ENCODE results near the gene NACC2.

Gene NACC2, protein sequence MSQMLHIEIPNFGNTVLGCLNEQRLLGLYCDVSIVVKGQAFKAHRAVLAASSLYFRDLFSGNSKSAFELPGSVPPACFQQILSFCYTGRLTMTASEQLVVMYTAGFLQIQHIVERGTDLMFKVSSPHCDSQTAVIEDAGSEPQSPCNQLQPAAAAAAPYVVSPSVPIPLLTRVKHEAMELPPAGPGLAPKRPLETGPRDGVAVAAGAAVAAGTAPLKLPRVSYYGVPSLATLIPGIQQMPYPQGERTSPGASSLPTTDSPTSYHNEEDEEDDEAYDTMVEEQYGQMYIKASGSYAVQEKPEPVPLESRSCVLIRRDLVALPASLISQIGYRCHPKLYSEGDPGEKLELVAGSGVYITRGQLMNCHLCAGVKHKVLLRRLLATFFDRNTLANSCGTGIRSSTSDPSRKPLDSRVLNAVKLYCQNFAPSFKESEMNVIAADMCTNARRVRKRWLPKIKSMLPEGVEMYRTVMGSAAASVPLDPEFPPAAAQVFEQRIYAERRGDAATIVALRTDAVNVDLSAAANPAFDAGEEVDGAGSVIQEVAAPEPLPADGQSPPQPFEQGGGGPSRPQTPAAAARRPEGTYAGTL

DNA sequence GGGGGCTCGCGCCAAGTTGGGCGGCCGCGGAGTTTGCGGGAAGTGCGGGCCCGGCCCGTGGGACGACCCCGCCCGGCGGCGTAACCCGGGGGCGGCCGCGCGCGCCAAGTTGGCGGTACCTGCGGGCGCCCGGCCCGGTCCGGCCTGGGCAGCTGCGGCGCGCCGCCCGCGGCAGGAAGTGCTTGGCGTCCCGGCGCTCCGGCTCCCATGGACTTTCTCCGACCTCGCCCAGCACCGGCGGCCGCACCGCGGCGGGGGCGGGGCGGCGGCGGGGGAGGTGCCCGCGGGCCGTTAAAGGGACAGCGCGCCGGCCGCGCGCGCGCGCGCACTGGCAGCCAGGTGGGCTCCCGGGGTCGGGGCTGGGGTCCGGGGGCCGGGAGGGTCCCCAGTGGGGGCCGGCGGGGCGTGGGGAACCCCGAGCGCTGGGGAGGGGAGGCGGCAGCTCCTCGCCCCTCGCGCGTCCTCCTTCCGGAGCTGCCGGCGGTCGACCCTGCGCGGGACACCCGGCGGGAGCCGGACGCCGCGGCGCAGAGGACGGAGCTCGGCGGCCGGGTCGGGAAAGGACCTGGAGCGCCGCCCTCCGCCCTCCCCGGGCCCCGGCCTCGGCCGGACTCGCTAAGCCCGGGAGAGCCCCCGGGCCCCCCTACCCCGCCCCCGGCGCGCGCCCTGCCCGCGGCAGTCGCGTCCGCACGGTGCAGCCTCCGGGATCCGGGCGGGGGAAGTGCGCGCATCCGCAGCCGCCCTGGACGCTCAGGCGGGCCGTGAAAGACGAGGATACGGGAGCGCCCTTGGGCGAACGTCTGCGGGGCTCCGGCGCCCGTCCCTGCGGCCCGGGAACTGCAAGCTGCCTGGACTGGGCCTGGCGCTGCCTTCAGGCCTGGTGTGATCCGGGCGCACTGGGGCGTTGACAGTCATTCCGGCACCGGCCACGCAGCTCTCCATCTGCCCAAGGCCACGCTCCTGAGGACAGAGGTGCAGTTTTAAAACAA, at the start of gene NACC2:
Gene NACC2, minus strand, starts transcription at position 220 of the 989 bp plus-strand sequence. CDS start 44,768 bp downstream, outside the sequence.
- peak; percentile 90 for DNase-seq (ENCODE audit: low spot score)

DNA sequence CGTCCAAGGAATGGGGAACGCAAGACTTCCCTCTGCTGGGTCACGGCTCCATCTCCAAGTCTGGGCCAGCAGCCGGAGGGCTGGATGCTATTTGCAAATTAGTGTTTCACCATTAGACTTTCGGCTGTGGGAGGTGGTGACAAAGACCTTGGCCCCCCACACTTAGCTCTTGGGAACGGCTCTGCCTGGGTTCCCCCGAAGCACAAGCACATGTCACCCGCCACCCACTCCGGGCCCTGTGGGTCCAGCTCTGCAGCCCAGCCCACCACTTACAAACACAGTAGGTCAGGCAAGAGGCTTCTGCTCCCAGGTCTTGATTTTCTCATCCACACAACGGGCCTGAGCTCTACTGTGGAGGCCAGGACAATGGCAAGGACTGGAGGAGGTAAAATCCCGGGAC, 49.4 kb upstream of the NACC2 start:
- no peak for DNase-seq (ENCODE audit: low spot score)

DNA sequence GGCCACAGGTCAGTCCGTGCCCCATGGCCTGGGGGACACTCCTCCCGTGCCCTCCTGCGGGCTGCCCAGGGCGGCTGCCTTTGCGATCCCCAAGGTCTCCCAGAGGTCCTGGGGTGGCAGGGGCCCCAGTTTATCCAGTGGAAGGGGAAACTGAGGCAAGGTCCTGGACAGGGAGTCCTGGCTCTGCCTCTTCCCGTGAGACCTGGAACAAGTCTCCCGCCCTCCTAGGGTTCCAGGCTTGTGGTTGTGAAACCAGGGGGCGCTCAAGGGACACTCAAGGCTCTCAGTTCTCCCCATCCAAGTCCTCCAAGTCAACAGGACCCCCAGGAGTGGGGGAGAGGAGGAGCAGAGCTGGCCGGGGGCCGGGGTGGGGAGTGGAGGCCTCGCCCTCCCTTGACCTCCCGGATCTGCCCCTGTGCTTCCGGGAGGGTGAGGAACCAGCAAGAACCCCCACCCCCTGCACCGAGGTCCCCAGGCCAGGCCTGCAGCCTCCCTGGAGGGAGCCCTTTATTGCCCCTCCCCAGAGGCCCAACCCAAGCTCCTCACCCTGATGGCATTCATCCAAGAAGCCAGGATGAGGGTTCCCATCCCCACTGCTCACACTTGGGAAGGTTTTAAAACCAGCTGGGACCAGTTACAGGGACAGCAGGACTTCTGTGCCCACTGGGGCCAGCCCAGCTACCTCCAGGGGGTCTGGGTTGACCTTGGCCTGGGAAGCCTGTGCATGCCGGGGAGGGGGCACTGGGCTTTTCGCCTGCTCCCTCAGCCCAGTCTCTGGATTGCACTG, 48.3 kb upstream of the NACC2 start:
- DNase-seq (ENCODE audit: low spot score), result no peak

DNA sequence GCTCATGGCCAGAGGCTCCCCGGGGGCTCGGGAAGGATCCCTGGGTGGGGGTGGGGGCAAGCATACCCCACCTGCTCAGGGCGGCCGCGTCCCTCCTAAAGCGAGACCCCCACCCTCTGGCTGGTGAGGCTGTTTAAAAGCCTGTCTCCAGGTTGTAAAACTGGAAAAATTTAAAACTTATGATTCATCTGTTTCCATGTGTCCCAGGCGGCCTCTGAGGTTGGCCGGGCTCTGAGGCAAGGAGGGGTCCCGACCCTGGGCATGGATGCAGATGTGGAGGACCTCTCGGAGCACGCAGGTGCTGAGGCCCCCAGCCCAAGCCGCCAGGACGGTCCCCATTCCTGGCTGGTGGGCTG, 47.7 kb upstream of the NACC2 start:
- DNase-seq (ENCODE audit: low spot score), result no peak

DNA sequence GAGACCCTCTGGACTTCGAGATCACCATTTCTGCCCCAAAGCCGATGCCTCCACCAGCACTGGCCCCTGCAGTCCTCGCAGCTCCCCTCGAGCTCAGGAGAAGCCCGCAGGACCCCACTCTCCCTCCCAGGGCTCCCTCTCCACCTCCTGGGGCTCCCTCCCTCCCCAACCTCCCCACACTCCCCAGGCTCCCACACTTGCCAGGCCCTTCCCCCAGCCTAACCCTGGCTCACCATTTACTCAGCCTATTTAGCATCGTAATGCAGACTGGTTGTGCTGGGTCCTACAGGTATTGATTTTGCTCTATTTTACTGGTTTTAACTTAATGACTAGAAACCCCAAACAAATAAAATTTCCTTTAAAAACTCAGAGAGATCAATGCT, 47.3 kb upstream of the NACC2 start:
- no peak for DNase-seq (ENCODE audit: low spot score)

DNA sequence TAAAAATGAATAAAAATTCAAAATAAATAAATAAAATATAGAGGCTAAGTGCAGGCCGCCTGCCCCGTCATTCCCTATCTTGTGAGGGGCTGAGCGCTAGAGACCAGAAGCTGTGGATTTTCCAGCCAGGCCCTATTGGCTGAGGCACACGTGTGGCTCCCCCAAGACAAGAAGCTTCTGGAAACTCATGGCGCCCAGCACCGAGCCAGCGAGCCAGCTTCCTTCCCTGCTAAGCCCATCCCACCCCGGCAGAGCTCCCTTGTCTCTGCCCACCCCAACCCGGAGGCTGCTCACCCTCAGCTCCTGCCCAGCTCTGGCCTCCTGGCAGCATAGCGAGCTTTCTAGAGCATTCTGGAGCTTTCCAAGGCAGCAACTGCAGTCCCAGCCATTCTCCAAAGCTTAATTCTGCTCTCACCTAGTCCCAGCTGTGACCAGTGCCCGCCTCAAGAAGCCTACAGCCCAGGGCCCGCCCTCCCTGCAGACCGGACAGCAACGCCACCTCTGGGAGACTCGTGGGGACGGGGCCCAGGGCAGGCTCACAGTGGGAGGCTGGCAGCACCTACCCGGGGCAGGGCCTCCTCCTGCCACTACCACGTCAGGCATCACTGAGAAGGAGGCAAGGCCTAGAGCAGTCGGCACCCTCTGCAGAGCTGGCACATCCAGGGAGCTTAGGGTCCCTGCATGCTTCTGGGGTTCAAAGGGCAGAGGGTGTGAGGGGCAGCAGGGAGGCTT, 46.8 kb upstream of the NACC2 start:
- DNase-seq (ENCODE audit: low spot score), result no peak

DNA sequence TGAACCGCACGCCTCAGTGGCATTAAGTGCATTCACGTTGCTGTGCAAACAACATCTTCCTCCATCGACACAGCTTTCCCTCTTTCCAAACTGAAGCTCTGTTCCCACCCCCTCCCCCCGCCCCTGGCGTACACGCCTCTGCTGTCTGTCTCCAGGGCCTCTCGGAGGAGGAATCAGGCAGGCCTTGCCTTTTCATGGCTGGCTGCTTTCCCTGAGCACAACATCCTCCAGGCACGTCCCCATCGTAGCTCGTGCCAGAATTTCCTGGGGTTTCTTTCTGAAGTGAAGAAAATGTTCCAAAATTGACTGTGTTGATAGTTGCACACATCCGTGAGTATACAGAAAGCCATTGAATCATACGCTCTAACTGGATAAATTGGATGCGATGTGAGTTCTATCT, 45.9 kb upstream of the NACC2 start:
- no peak for DNase-seq (ENCODE audit: low spot score)

DNA sequence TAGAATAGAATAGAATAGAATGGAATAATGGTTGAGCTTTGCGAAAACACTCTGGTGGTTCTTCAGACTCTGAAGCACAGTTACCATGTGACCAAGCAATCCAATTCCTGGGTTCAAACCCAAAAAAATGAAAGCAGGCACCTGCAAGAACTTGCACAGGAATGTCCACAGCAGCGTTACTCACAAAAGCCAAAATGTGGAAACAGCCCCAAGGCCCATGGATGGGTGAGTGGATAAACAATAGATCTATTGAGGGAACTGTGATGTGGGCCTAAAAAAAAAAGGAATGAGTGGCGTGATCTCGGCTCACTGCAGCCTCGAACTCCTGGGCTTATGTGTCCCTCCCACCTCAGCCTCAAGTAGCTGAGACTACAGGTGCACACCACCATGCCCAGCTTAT, 45.0 kb upstream of the NACC2 start:
- no peak for DNase-seq (ENCODE audit: low spot score)

DNA sequence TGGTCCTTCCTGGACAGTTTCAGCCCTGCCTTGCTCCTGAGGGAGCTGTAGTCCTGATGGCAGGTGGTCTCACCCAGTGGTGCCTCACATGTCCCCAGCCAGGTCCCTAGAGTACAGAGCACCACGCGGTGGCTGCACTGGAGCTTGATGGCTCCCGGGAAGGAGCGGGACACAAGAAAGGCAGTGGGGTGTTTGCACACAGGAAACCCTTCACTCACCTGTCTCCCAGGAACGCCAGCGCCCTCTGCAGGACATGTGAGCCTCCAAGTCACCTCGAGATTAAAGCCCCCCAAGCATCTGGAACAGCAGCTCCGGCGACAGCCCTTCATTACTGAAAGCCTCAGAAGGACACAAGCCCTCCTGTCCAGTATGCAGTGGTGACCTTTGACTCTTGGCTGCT, 43.5 kb upstream of the NACC2 start:
- no peak for DNase-seq (ENCODE audit: low spot score)

DNA sequence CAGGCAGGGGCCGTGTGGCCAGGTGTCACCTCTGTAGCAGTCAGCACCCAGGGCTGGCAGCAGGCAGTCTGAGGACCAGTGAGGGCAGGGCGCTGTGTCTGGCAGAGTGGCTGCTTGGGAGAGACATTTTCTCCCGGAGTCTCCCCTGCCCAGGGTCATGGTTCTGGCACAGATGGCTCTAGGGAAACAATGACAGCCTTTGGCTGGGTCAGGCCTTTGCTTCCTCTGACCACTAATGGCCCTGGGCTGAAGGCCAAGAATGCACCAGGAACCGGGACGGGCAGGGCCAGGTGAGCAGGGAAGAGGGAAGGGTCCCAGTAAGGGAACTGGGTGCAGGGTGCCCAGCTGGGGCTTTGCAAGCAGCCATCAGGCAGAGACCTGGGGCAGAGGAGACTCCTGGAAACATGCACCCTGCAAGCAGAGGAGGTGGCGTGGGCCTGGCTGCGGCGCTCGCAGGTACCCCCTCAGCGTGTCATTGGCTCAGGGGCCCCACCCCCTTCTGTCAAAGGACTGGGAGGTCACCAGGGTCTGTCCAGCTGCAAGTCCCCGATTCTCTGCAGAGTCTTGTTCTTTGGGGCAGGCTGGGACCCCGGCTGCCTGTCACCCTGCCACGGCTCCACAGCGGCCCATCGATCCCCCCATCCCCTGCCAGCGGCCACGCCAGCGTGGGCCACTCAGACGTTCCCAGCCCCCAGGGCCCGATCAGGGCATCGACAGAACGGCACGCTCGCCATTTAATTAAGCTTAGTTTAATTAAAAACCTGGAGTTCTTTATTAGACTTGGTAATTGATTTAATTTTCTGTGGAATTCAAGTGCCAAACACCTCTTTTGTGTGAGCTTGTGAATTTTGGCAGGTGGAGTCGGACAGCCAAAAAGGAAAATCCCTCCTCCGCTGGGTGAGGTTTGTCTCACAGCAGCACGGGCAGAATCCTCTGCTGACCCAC, 42.5 kb upstream of the NACC2 start:
- DNase-seq (ENCODE audit: low spot score), result no peak

DNA sequence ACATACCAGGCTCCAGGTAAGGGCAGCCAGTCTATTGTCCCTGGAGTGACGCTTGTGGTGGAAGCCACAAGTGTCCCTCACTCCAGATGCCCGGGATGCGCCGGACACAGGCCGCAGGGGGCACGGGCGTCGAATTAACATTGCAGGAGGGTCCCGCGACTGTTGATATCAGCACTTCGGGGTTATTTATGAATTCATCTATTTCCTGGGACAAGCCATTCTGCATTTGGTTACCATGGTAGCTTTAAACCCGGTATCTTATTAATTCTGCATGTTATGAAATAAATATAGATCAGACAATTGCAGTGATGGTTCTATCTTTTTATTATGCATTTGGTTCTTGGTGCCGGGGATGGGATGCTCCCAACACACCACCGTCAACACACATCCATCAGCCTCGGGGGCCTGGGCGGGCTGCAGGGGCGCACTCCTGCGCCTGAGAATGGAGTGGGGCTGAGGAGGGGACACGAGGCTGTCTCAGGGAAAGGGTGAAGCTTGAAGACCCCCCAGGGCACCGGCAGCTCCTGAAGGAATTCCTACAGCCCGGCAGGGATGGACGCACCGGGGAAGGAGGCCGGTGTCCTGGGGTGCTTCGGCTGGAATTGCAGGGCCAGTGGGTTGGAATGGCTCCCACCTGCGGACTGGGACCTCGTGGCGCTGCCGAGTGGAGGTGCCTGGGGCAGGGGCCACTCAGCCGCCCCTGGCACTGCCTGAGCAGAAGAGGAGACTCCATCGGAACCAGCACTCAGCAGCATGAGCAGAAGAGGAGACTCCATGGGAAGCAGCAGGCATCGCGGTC, 41.2 kb upstream of the NACC2 start:
- no peak for DNase-seq (ENCODE audit: low spot score)

DNA sequence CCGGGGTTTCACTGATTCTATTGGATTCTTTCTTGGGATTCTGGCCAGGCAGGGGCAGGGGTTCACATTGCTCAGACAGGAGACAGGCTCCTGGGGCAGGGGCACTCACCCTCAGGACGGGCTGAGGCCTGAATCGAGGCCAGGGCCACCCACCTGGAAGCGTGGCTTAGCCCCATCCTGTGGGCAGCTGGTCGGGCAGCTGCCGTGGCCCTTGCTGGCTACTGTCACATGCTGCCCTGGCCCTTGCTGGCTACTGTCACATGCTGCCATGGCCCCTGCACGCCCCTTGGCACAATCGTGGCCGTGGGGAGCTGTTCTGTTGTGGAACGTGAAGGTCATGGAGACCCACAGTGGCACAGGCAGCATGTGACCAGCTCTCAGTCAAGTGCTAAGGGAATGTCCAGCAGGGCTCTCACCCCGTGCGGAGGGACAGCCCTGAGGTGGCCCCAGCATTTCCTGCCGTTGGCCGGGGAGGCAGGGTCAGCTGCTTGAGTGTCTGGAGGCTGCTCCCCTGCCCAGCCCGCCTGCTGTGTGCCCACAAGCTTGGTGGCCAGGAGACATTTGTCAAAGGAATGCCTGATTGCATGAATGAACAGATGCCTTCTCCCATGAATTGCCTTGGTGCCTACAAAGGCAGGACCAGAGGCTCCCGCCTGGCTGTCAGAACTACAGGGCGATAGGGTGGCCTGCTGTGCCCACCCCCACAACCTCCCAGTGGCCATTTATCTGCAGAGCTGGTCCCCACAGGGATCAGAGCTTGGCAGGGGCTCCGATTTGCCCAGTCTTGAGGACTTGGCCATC, 40.4 kb upstream of the NACC2 start:
- DNase-seq (ENCODE audit: low spot score), result no peak

DNA sequence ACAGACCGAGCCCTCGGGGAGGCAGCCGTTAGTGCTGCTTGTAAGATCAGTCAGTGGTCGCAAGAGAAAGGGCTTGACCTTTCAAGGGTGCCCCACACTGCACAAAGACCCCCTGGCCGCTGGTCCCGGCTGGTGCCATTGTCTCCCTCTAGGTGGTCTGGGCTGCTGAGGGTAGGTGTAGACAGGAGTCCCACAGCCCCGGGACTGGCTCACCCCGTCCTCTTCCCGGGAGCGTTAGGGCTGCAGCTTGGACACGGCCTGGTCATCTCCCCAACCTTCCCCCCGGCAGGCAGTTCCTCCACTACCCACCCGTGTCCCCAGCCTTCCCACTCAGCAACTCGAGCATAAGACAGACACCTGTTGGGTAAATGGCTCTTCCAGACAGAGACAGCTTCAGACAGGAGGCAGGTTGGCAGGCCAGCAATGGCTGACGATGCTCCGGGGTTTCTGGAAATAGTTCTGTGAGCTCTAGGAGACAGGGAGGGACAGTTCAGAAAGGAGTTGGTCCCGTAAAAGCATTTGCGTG, 38.9 kb upstream of the NACC2 start:
- DNase-seq (ENCODE audit: low spot score), result no peak

DNA sequence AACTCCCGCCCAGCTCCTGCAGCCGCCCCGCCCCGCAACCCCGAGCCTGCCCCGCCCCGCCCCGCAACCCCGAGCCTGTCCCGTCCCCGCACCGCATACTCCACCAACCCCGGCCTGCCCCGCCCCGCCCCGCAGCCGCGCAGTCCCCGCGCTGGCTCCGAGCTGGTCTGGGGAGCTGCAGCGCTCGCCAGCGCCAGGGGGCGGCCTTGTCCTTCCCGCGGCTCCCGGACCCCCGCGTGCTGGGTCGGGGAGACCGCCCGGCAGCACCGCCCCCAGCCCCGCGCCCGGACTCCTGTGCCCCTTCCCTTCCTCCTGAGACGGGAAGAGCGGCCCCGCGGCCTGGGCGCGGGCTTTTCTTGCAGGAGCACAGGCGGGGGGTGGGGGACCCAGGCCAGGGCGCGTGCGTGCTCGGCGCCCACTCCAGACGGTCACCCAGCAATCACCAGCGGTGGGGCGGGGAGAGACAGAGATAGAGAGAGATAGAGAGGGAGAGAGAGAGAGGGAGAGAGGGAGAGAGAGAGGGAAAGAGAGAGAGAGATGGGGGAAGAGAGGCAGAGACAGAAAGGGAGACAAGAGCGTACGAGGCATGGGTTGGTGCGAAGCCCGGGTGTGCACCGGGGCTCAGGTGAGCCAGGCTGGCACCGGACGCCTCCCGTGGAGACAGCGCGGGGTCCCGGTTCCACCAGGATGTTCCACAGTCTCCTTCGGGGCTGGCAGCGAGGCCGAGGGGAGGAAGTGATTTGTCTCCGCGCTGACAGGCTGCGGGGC, 38.3 kb upstream of the NACC2 start:
- DNase-seq (ENCODE audit: low spot score), result peak; percentile 75

DNA sequence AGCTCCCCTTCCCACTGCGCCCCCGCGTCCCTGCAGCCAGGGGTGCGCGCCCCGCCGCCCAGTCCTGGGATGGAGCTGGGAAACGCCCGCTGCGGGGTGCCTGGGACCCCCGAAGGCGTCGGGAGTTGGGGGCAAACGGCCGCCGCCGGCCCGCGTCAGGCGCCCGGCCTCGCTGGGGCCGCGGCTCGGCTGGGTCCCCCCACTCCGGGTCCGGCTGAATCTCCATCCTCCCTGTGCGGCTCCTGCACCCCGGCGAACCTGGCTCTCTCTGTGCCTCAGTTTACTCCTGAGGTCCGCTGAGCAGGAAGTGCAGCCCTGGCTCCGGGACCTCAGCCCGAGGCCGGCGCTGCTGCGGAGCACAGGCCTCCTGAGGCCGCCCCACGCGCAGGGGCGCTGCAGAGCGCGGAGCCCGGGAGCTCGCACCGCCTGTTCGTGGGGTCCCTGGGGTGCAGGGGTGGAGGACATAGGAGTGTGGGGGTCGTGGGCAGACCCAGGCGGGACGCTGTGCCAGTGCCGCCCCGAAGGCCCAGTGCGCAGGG, 37.5 kb upstream of the NACC2 start:
- DNase-seq (ENCODE audit: low spot score), result no peak

DNA sequence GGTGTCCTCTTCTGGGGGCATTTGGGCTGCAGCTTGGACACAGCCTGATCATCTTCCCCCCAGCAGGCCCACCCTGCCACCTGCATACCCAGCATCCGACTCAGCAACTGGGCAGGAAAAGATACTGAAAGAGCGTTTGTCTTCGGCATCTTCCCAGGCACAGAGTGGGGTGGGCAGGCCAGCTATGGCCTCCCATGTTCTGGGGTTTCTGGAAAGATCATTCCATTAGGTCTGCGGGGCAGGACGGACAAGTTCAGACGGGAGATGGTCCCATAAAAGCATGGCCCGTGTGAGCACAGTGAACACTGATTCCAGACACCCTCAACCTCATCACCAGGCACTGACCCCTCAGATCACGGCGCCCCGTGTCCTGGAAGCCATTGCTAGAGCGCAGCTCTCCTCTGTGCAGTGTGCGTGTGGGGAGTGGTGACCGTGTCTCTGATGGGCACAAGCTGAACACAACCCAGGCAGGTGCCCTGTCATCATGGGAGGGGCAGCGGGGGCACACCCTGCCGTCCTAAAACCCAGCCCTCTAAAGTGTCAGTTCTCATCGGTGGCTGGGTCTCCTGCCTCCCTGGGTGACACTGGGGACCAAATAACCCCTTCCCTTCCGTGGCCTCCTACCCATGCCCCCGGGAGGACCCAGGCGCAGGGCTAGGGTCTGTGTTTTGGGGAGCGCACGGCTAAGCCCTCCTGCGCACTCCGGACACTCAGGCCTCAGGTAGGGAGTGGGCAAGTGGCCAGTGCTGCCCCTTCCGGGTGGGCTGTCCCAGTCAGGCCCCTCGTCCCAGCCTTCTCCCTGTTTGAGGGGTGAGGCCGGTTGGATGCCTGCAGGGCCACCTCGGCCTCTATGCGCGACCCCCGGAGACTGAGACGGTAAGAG, 36.8 kb upstream of the NACC2 start:
- no peak for DNase-seq (ENCODE audit: low spot score)

Measured in AG08396 (cell line).